CD4-positive, alpha-beta T cell treated with Interleukin-17A for 4 hours (primary cell): ENCODE measurements around the gene AMELX.

Experiments used
- DNase-seq: peaks from one replicate; pipeline ENCODE4 v3.0.0-alpha.2; 2020; ENCODE audit warnings: mixed read lengths

Gene AMELX

GRCh38 chrX:11311706-11312105, 18.5 kb downstream of the AMELX start:
- DNase-seq: no peak

GRCh38 chrX:11319806-11320520, 26.8 kb downstream of the AMELX start:
- no peak for DNase-seq

DNA sequence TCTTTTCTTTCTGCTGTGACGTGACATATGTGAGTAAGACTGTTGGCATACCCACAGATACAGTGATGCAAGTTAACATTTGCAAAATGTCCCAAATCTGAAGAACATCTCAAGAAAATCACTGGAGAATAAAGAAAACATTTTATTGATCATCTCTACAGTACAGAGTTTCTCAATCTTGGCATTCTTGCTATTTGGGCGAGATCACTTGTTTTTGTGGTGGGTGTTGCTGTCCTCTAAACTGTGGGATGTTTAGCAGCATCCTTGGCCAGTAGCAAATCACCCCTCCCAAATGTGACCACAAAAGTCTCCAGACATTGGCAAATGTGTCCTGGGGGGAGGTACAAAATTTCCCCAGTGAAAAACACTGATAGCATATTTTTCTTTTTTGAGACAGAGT, 28.8 kb downstream of the AMELX start:
- no peak for DNase-seq

- DNase-seq: no peak
These were observed 34.9 kb downstream of the AMELX start for GRCh38 chrX:11328134-11328533.

DNA sequence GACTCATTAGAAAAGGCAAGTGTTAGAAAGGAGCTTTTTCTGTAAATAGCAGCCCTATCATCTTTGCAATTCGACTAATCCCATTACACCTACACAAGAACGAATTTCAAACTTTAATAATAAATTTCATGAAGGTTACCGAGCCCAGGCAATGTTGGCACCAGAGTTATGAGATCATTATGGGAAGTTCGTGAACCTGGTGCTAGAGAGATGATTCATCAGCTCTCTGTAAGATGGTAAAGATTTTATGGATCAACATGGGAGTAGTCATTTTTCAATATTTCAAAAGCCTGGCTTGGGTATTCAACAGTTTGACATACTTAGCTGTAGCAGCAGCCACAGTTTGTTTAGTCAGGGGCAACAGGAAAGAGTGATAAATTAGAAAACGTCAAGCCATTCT, 35.8 kb downstream of the AMELX start:
- no peak for DNase-seq

- no peak for DNase-seq
These were observed 38.6 kb downstream of the AMELX start for GRCh38 chrX:11331788-11332187.

GRCh38 chrX:11334165-11334564, 41.0 kb downstream of the AMELX start:
- DNase-seq: no peak

- no peak for DNase-seq
These were observed 43.0 kb downstream of the AMELX start for GRCh38 chrX:11336201-11336600.

GRCh38 chrX:11337292-11338009, 44.2 kb downstream of the AMELX start:
- no peak for DNase-seq

GRCh38 chrX:11341274-11342201, 48.3 kb downstream of the AMELX start:
- DNase-seq: no peak

GRCh38 chrX:11342673-11343072, 49.5 kb downstream of the AMELX start:
- DNase-seq: no peak

GRCh38 chrX:11346121-11346682, 53.0 kb downstream of the AMELX start:
- DNase-seq: no peak

DNA sequence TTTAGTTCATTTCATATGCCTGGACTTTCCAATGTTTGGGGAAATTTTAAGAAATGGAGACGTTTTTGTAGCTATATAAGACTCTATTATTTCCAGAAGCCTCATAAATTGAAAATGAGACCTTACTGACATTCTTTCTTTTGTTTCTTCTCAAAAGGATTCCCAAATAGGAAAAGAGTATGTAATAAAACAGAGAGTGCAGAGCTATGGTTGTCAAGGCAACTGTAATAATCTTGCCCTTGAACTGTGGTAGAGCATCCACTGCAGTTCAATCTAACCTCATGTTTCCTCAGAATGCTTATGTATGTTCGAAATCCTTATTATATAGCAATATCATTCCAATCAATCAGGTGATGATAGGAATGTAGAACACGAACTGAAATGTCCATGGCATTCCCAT, 54.1 kb downstream of the AMELX start:
- DNase-seq: no peak

DNA sequence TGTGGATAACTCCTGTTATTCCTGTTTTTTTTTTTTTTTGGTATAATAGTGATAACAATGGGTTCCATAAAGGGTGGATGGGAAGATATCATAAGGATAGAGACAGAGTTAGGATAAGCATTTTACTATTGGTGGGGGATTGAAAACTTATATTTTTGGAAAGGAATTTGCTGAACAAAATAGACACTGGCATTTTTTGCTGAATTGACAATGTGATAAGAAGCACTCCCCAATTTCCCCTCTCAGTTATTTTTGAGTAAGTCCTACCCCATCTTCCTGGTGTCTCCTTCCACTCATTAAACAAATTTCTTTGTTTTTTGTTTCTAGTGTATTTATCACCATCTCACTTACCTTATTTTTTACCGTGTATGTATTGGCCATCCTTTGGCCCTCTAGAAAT, 55.8 kb downstream of the AMELX start:
- DNase-seq: no peak

- no peak for DNase-seq
These were observed 56.6 kb downstream of the AMELX start for GRCh38 chrX:11349661-11350337.
